ENCODE data around the gene ABRAXAS1.
"Not testable (repeated sequence)": the region's sequence is repeated elsewhere in the genome, so short reads cannot be mapped to it uniquely, and the experiment has no call there.

DNA sequence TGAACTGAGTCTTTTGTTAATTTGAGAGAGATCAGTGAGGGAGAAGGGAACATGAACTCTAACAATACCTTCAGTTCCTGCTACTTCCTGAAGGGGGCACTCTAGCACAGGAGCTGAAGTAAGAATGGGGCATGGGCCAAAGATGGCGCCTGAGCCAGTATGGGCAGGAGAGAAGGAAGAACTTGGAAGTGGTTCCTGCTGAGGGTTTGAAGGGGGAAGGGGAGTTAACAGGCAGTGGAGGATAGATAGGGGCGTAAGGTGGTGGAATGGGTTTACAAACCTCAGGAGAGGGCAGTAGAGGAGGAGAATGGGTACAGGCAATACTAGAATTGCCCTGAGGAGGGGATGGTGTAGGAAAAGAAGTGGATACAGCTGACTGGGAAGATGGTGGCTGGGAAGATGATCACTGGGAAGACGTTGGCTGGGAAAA lies 24.3 kb upstream of the ABRAXAS1 start:
- TF ChIP-seq, protein P1, sequence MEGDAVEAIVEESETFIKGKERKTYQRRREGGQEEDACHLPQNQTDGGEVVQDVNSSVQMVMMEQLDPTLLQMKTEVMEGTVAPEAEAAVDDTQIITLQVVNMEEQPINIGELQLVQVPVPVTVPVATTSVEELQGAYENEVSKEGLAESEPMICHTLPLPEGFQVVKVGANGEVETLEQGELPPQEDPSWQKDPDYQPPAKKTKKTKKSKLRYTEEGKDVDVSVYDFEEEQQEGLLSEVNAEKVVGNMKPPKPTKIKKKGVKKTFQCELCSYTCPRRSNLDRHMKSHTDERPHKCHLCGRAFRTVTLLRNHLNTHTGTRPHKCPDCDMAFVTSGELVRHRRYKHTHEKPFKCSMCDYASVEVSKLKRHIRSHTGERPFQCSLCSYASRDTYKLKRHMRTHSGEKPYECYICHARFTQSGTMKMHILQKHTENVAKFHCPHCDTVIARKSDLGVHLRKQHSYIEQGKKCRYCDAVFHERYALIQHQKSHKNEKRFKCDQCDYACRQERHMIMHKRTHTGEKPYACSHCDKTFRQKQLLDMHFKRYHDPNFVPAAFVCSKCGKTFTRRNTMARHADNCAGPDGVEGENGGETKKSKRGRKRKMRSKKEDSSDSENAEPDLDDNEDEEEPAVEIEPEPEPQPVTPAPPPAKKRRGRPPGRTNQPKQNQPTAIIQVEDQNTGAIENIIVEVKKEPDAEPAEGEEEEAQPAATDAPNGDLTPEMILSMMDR (conservative IDR thresholded peaks at IDR 0.05; ENCODE audit: low read depth, low read length): peak; percentile 60
- not testable (repeated sequence) for TF ChIP-seq EZH2 (IDR thresholded peaks at IDR 0.05; ENCODE audit: borderline replicate concordance, low read depth, low read length, poor library complexity, severe bottlenecking)

Measured in A673 (cell line).